ENCODE measurements around the gene SH3BP4.

Gene SH3BP4

GRCh38 chr2:235042576-235043515 lies 91.0 kb downstream of the SH3BP4 start:
- DNase-seq (ENCODE audit: low read depth), result no peak

GRCh38 chr2:235043762-235044500 lies 92.1 kb downstream of the SH3BP4 start:
- DNase-seq (ENCODE audit: low read depth), result no peak

GRCh38 chr2:235044501-235045271 lies 92.9 kb downstream of the SH3BP4 start:
- no peak for DNase-seq (ENCODE audit: low read depth)

GRCh38 chr2:235045336-235045972 lies 93.6 kb downstream of the SH3BP4 start:
- DNase-seq (ENCODE audit: low read depth), result no peak

- DNase-seq (ENCODE audit: low read depth), result no peak
Observed at GRCh38 chr2:235045973-235046343, 94.1 kb downstream of the SH3BP4 start.

- DNase-seq (ENCODE audit: low read depth), result no peak
Observed at GRCh38 chr2:235046589-235046988, 94.8 kb downstream of the SH3BP4 start.

GRCh38 chr2:235047171-235048160 lies 95.6 kb downstream of the SH3BP4 start:
- no peak for DNase-seq (ENCODE audit: low read depth)

GRCh38 chr2:235048549-235048948 lies 96.7 kb downstream of the SH3BP4 start:
- no peak for DNase-seq (ENCODE audit: low read depth)

- DNase-seq (ENCODE audit: low read depth), result no peak
Observed at GRCh38 chr2:235049069-235049468, 97.3 kb downstream of the SH3BP4 start.

- DNase-seq (ENCODE audit: low read depth), result no peak
Observed at GRCh38 chr2:235049719-235050118, 97.9 kb downstream of the SH3BP4 start.

- no peak for DNase-seq (ENCODE audit: low read depth)
Observed at GRCh38 chr2:235050980-235051351, 99.1 kb downstream of the SH3BP4 start.

GRCh38 chr2:235051436-235052260 lies 99.8 kb downstream of the SH3BP4 start:
- DNase-seq (ENCODE audit: low read depth), result no peak

GRCh38 chr2:235052514-235053354 lies 100.9 kb downstream of the SH3BP4 start:
- DNase-seq (ENCODE audit: low read depth), result no peak

GRCh38 chr2:235053651-235054050 lies 101.8 kb downstream of the SH3BP4 start:
- DNase-seq (ENCODE audit: low read depth), result no peak

- no peak for DNase-seq (ENCODE audit: low read depth)
Observed at GRCh38 chr2:235054475-235054874, 102.7 kb downstream of the SH3BP4 start.

GRCh38 chr2:235054919-235055318 lies 103.1 kb downstream of the SH3BP4 start:
- no peak for DNase-seq (ENCODE audit: low read depth)

- no peak for DNase-seq (ENCODE audit: low read depth)
Observed at GRCh38 chr2:235055891-235056516, 104.2 kb downstream of the SH3BP4 start.

- no peak for DNase-seq (ENCODE audit: low read depth)
Observed at GRCh38 chr2:235056768-235057167, 105.0 kb downstream of the SH3BP4 start.

Measured in activated T-cell treated with anti-CD3 and anti-CD28 coated beads for 24 hours (primary cell).